Gastroesophageal sphincter (tissue), 3 donors: ENCODE results near the gene CES3.

Experiments used
- CTCF ChIP-seq, 4 experiments: fragments of 200-600 bp in 2 of 4; fragments of 450-650 bp in 2 of 4; sonication (generic) in 1 of 4; IDR thresholded peaks; one replicate each; pipeline ENCODE4 v1.5.1; 2017 to 2019; ENCODE audit warnings: antibody characterized with exemption in 4 of 4, mild to moderate bottlenecking in 2 of 4, moderate library complexity in 2 of 4
- POLR2A ChIP-seq, 2 donors: fragments of 450-650 bp; IDR thresholded peaks; one replicate each; pipeline ENCODE4 v1.6.1; 2017; ENCODE audit warnings: antibody characterized with exemption in 2 of 2, mild to moderate bottlenecking in 2 of 2, moderate library complexity in 1 of 2
- POLR2AphosphoS5 ChIP-seq: sonication (generic); formaldehyde crosslinking; IDR thresholded peaks from one replicate; pipeline ENCODE4 v1.6.1; 2017; ENCODE audit warnings: antibody characterized with exemption

GRCh38 chr16:66958857-66959703, 2.0 kb upstream of the CES3 start:
- no peak for TF ChIP-seq CTCF (IDR thresholded peaks at IDR 0.05)
- no peak for TF ChIP-seq POLR2A (IDR thresholded peaks at IDR 0.05)
- no peak for TF ChIP-seq POLR2AphosphoS5
